CD4-positive, alpha-beta T cell treated with Interleukin-17A for 1 hour (primary cell): Measurements from ENCODE around the gene GNB1L.
"Not testable (repeated sequence)": the region's sequence is repeated elsewhere in the genome, so short reads cannot be mapped to it uniquely, and the experiment has no call there.

Source experiments
- DNase-seq: peaks from one replicate; pipeline ENCODE4 v3.0.0-alpha.2; 2020

The GNB1L gene

GRCh38 chr22:19842393-19843106, 12.1 kb downstream of the GNB1L start:
- no peak for DNase-seq

DNA sequence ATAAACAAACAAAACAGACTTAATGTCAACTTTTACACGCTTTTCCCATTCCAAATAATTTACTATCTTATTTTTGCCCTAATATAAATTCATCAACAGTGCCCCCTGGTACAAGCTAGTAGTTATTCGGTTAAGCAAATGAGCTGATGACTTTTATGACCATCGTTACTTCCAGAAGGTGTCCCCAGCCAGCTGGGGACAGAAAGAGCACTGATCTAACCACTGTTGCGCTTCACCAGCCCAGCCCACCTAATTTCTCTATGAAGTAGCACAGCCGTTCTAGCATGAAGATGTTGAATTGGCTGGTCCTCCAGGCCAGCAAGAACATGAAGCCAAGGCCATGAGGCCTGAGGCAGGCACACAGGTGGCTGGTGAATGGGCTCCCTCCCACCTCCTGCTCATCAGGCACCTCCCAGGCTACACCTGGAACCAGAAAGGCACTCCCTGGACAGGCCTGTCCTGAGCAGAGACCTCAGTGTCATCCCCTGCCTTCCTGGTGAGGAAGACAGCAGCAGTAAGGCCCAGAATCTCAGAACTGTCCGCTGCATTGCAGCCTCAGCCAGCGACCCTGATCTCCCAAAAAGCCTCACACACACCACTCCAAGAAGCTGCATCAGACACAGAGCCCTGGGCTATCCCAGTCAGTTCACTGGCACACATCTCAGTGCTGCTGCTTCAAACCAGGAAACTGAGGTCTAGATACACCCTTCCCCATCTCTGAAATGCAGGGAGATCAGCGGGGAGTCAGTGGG, 12.9 kb downstream of the GNB1L start:
- no peak for DNase-seq

DNA sequence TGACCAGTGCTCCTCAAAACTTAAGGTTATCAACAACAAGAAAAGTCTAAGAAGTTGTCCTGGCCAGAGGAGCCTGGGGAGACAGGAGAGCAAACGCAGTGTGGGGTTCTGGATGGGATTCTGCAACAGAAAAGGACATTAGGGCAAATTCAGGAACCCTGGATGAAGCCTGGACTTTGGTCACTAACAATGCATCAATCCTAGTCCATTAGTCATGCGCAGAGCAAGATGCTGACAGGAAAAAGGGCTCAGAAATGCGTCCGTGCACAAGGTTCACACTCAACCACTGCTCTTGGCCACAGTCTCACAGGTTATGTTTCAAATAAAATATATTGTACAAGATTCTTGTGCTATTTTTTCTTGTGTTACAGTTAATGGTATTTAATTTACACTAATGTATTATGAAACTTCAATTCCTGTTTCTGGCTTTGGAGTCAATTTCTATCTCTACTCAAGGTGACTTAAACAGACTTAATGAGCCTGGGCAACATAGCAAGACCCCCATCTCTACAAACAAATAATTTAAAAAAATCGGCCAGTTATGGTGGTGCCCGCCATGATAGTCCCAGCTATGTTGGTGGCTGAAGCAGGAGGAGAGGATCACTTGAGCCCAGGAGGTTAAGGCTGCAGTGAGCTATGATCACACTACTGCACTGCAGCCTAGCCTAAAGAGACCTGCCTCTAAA, 13.6 kb downstream of the GNB1L start:
- no peak for DNase-seq

- DNase-seq = no peak
These were observed 14.6 kb downstream of the GNB1L start for GRCh38 chr22:19840059-19840458.

- no peak for DNase-seq
These were observed 16.8 kb downstream of the GNB1L start for GRCh38 chr22:19837915-19838314.

DNA sequence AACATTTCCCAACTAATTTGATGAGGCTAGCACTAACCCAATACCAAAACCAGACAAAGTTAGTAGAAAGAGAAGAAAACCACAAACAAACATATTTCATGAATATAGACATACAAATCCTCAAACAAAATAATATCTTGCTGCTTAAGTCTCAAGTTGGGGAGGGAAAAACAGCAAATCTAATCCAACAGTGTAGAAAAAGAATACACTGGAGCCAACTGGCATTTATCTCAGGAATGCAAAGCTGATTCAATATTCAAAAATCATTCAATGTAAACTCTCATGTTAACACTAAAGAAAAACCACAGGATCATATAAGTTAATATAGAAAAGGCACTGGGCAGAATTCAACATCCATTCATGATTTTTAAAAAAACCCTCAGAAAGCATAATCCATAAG, 18.2 kb downstream of the GNB1L start:
- no peak for DNase-seq

DNA sequence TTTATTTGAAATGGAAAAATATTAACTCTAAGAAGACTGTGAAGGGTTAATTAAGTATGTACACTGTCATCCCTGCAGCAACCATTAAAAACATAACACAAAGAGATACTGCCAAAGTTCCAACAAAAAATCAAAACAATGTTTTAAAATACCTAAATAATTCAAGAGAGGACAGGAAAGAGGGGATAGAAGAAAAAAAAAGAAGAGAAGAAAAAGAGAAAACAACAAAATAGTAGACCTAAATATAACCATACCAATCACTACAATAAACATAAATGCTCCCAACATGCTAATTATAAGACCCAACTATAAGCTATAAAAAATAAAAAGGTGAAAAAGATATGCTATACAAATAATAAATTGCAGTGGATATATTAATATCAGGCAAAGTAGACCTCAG, 20.1 kb downstream of the GNB1L start:
- no peak for DNase-seq

DNA sequence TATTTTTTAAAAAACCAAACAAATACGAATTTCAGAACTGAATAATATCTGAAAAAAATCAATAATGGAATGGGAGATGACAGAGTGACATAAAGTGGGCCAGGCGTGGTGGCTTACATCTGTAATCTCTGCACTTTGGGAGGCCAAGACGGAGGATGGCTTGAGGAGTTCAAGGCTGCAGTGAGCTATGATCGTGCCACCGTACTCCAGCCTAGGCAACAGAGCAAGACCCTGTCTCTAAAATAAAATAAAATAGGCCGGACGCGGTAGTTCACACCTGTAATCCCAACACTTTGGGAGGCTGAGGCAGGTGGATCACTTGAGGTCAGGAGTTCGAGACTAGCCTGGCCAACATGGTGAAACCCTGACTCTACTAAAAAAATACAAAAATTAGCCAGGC, 21.3 kb downstream of the GNB1L start:
- DNase-seq = not testable (repeated sequence)

DNA sequence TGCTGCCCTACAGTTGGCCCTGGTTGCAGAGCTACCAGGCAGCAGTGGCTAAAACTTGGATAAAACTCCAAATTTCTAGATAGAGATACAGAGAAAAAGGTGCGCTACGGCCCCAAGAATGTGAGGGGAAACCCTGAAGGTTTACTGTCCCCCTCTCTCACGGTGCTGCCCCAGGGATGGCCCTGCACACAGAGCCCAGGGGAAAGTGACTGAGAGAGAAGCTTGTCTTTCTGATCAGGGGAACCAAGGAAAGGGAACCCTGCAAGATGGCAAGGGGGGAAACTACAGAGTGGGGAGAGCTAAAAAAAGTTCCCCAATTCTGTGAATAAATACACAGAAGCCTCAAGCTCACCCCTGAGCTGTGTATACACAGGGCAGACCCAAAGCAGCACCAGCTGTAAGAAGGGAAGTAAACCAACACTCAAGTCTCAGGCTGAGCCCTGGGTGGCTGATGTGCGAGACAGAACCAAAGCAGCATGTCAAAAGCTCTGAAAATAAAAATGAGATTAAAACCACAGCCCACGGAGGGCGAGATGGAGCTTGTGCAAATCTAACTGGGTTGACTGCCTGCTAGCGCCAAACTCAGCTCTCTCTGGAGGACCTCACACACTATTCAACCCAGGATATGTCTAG, 22.1 kb downstream of the GNB1L start:
- no peak for DNase-seq

- not testable (repeated sequence) for DNase-seq
These were observed 22.7 kb downstream of the GNB1L start for GRCh38 chr22:19831979-19832378.

DNA sequence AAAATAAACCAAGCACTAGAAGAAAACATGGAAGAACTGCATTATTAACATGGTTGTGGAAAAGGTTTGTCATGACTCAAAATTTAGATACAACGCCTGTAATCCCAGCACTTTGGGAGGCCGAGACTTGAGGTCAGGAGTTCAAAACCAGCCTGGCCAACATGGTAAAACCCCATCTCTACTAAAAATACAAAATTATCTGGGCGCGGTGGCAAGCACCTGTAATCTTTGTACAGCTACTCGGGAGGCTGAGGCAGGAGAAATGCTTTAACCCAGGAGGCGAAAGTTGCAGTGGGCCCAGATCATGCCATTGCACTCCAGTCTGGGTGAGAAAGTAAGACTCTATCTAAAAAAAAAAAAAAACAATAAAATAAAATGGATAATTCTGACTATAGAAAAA, 23.7 kb downstream of the GNB1L start:
- DNase-seq = no peak

- DNase-seq = no peak
These were observed 26.7 kb downstream of the GNB1L start for GRCh38 chr22:19828035-19828401.

GRCh38 chr22:19827341-19828034, 27.2 kb downstream of the GNB1L start:
- DNase-seq = no peak

DNA sequence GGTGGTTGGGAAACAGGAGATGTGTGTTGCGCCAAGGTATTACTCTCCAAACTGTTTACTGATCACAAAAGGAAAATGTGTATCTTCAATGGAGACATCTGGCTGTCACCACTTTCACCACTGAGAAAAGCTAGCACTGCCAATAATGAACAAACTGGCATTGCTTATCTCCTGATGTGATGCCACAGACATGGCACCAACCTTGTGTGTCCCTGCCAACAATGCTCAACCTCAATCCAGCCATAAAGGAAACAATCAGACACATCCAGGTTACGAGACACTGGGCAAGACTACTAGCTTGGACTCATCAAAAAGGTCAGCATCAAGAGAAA, 28.1 kb downstream of the GNB1L start:
- DNase-seq = no peak

GRCh38 chr22:19825904-19826618, 28.6 kb downstream of the GNB1L start:
- no peak for DNase-seq

GRCh38 chr22:19824926-19825339, 29.7 kb downstream of the GNB1L start:
- no peak for DNase-seq

DNA sequence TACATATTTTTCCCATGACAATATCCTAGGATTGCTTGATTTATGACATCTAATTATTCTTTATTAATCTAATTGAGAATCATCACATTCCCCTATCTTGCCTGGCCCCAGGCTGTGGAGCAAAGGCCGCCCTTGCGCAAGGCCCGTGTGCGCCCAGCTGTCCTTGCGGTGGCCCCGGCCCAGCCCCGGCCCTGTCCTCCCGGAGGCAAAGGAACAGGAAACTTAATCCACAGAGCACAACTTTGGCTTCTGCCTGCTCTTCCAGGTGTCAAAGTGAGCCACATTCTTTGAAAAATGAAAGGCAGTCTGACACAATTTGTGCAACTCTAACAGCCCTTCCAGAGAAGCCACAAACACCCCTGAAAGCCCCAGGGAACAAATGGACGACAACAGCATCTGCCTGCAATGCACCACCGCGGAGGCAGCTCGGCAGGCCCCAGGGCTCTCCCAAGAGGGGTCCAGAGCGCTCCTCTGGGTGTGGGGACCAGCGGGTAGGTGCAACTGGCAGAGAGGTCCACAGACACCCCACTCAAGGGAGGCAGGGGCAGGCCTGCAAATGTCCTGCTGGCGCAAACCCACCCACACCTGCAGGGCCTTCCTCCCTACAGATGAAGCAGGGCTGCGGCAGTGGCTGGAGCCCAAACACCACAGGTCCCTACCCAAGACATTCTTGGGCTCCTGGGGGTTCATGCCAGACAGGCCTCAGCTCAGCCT, 30.3 kb downstream of the GNB1L start:
- no peak for DNase-seq

GRCh38 chr22:19823902-19824211, 30.8 kb downstream of the GNB1L start:
- no peak for DNase-seq

- DNase-seq = no peak
These were observed 31.3 kb downstream of the GNB1L start for GRCh38 chr22:19823191-19823901.

GRCh38 chr22:19822301-19823117, 32.2 kb downstream of the GNB1L start:
- DNase-seq = no peak
